A549 (cell line): ENCODE results near the gene MFAP3L.

Experiments used
- CTCF ChIP-seq: fragments of >200 bp; sonication (Bioruptor Twin); formaldehyde crosslinking; IDR thresholded peaks from 3 replicates; pipeline ENCODE4 v1.5.1; 2016
- ELK1 ChIP-seq: fragments of 150-350 bp; IDR thresholded peaks from 2 replicates; pipeline ENCODE4 v1.6.1; 2014; ENCODE audit warnings: low read depth, mild to moderate bottlenecking, low read length
- MAX ChIP-seq: IDR thresholded peaks from 2 replicates; pipeline ENCODE4 v1.6.1; 2012

GRCh38 chr4:169945636-169946035 is 80.6 kb downstream of the MFAP3L start:
- TF ChIP-seq CTCF = no peak
- no peak for TF ChIP-seq ELK1
- no peak for TF ChIP-seq MAX
